ENCODE measurements around the gene CD247.

GRCh38 chr1:167542109-167543032 lies 24.0 kb upstream of the CD247 start:
- TF ChIP-seq CTCF (IDR thresholded peaks at IDR 0.05) (no peak), POLR2A (IDR thresholded peaks at IDR 0.05) (no peak)

Data from vagina (tissue), 2 donors.